Fibroblast of pulmonary artery (primary cell): Measurements from ENCODE around the gene FRMD4A.

Source experiments
- DNase-seq: peaks from one replicate; pipeline ENCODE4 v3.0.0-alpha.2; 2010; ENCODE audit warnings: low read depth
- H3K4me3 ChIP-seq: replicated peaks from 2 replicates; pipeline ENCODE4 v1.5.1; 2011; ENCODE audit warnings: low read depth, mild to moderate bottlenecking, control low read depth, low read length, moderate library complexity
- TF ChIP-seq, protein P1 (sequence below): IDR thresholded peaks from 2 replicates; pipeline ENCODE4 v1.5.1; 2011; ENCODE audit warnings: mild to moderate bottlenecking, control low read depth, low read length, inconsistent platforms; ENCODE audit errors: missing control alignments

The FRMD4A gene

DNA sequence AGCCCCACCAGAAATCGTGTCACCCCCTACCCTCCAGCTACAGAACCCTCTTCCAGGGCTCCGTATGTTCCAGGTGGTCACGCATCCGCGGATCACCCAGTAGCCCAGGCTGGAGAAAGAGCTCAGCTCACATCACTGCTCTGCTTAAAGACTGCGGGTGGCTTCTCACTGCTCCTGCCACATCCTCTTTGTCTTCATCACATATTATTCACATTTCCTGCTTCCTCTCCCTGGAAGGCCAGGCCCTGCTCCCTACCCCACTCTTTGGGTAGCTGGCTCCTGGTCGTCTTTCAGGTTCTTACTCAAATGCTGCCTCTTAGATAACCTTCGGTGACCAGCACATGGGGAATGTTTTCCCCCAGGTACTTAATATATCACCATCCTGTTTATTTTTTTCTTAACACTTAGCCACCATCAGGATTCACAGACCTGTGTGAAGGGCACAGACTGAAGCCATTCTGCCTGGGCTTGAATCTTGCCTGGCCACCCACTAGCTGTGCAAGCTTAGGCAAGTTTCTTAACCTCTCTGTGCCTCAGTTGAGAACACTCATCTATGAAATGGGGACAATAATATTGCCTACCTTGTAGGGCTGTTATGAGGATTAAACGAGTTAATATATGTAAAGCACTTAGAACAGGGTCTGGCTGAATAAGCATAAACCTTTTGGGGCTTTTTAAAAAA lies 436.2 kb downstream of the FRMD4A start:
- TF ChIP-seq, protein P1, sequence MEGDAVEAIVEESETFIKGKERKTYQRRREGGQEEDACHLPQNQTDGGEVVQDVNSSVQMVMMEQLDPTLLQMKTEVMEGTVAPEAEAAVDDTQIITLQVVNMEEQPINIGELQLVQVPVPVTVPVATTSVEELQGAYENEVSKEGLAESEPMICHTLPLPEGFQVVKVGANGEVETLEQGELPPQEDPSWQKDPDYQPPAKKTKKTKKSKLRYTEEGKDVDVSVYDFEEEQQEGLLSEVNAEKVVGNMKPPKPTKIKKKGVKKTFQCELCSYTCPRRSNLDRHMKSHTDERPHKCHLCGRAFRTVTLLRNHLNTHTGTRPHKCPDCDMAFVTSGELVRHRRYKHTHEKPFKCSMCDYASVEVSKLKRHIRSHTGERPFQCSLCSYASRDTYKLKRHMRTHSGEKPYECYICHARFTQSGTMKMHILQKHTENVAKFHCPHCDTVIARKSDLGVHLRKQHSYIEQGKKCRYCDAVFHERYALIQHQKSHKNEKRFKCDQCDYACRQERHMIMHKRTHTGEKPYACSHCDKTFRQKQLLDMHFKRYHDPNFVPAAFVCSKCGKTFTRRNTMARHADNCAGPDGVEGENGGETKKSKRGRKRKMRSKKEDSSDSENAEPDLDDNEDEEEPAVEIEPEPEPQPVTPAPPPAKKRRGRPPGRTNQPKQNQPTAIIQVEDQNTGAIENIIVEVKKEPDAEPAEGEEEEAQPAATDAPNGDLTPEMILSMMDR = no peak
- DNase-seq = peak; percentile 40
- H3K4me3 ChIP-seq = no peak overlapping the region

DNA sequence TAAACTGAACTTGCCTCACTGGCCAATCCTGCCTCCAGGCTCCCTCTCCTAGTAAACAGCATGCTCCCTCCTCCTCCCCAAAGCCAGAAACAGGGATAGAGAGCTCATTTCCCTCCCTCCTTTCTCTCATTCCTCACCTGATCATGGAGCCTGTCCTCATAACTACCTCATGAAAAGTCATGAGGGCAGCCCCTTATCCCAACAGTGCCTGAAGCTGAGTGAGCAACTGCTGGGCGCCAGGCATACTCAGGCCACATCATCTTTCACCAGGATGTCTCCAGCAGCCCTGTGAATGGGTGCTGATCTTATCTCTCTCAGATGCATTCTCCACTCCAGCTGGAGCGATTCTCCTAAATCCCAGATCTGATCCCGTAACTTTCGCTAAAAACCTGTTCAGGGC lies 436.8 kb downstream of the FRMD4A start:
- TF ChIP-seq, protein P1 = no peak
- H3K4me3 ChIP-seq = no peak overlapping the region
- DNase-seq = peak; percentile 53

DNA sequence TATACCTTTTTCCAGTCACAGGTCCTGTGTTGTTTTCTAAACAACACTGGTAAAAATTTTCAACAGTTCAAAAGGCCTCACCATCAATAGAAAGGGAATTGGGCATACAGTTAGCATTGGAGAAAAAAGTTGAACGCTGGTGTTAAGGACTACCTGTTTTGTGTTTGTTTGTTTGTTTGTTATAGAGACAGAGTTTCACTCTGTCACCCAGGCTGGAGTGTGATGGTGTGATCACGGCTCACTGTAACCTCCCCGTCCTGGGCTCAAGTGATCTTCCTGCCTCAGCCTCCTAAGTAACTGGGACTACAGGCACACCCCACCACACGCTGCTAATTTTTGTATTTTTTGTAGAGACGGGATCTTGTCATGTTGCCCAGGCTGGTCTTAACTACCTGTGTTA lies 437.9 kb downstream of the FRMD4A start:
- TF ChIP-seq, protein P1 = no peak
- no peak overlapping the region for H3K4me3 ChIP-seq
- no peak for DNase-seq

DNA sequence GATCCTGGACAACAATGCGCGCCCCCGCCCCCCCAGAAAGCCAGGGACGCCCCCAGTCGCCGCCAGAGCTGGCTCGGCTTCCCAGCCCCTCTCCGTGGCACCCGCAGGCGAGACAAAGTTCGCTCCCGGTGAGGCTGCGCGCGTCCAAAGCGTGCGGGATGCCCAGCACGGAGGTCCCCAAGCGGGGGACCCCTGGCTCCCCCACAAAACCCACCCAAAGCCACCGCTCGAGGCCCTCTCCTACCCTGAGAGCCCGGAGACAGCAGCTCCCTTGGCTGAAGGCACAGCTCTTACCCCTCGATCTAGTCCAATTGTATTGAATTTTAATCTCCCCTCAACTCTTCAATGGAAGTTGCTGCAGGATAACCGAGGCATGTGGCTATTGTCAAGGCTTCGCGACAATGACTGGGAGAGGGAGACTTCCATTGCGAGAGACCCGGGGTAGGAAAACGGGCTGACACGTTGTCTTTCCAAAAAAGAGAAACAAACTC lies 438.7 kb downstream of the FRMD4A start:
- no peak for DNase-seq
- H3K4me3 ChIP-seq = peak overlapping the region; percentile 51
- TF ChIP-seq, protein P1 = no peak

DNA sequence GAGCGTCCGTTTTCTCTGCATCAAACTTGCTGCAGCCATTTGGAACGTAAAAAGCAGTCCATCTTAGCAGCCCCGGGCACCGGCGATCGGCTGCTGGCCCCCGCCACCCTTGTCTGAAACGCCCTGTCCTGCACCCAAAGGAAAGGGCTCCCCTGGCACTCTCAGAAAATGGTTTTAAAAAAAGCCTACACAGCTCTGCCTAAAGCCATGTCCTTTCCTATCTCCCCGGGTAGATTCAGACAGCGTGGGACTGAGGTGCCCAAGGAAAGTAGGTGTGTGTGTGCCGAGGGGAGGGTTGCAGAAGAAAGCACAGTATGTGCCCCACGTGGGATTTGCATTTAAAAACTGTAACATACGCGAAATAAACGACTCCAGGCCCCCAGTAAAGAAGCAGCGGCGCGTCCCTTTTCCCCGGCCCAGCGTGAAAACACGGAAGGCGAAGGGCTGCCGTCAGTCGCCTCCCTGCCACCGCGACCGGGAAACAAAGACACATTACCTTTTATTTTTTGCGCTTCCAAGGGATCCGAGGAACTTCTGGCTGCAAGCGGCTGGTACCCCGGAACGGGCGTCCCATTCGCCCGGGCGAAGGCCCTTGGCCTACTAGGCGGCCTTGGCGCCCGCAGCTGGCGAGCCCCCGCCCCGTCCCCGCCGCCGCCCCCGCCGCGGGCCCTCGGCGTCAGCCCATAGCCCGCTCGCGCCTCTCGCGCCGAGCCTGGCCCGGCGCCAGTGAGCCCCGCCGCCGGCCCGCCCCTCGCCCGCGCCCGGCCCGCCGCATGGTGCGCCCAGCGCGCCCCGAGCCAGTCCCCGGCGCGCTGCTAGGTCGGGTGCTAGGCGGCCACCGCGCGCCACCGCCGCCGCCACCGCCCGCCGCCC lies 439.4 kb downstream of the FRMD4A start:
- TF ChIP-seq, protein P1 = no peak
- peak; percentile 33 for DNase-seq
- peak overlapping the region; percentile 73 for H3K4me3 ChIP-seq

DNA sequence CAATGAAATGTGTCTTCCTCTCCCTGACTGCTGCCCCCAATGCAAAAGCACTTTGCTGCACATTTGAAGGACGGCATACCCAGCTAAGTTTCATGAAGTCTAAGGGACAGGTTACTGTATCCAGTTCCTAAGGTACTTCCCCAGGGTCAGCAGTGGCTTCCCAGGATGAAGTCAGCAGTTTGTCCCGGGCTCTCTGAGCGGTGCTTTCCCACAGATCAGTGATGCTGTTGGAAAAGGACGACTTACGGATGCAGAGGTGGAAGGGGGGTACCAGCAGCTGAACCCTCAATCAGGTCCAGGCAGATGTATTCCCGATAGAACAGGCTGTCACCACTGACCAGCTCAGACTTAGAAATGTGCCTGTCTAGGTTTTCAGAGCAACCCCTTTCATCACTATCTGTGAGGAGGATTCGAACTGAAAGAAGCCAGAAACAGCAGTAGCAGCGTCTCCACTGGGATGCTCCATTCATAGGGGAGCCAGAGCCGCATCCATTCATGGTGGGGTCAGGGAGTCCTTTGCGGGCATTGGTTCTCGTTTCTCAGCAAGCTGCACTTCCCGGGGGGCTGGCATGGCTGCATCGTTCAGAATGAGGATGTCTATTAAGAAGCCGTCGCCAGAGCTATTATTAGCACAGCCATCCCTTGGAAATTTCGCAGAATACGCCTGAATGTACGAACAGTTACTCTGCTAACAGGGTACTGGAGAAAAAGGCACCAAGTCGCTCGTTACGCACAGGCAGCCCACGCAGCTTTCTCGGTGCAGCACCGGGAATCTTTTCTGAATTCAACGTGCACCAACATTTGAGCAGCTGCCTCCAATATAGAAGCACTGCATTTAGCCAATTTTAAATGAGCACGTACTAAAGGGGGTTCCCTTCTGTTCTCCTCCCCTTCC lies 440.2 kb downstream of the FRMD4A start:
- peak overlapping the region; percentile 73 for H3K4me3 ChIP-seq
- TF ChIP-seq, protein P1 = no peak
- DNase-seq = peak; percentile 59
